ENCODE results near the gene NSMCE1. TPM values are rescaled to one million over a fixed set of nuclear protein-coding genes. Genes with fewer than 3 reads are reported as not detected.

Gene NSMCE1
- total and polyA plus RNA-seq, 2 of the 8 experiments (the other 6 are each of a cell fraction or from before 2014, with no cell fraction given), result 8.1 to 16.6 TPM

DNA sequence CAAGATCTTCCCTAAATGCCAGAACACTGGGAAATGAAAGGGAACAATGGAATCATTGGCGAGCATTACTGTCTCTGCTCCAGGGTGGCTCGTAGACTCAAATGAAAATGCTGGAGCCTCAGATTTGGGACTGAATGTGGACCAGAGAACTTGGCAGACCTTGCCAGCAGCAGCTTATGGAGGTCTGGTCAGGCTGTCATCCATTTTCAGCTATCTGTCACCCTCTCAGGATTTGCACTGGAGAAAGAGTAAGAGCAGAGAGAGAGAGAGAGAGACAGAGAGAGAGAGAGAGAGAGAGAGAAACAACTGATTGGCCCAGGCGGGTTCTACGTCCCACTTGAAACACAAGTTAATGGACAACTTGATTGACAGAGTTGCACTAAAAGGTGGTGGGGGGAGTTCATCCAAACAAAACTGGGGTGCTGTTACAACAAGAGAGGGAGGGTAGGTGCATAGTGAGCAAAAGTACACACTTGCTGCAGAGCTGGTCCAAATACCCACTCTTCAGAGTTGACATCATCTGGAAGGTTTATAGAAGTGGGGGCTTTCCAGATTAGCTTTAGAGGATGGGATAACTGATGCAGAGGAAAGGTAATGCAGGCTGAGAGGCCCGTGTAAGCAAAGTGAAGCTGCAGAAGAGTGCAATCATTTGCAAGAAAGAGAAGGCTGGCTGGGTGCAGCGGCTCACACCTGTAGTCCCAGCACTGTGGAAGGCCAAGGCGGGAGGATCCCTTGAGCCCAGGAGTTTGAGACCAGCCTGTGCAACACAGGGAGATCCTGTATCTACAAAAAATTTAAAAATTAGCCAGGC, 16.5 kb upstream of the NSMCE1 start:
- Histone ChIP-seq H3K4me3 (ENCODE audit: extremely low read depth in 1 of 4, insufficient read depth in 2 of 4, low read depth in 3 of 4, low read length in 4 of 4) (no peak overlapping the region), H2AK5ac (ENCODE audit: low read depth, low read length) (no peak overlapping the region), H3K36me3 (ENCODE audit: control insufficient read depth in 2 of 4, insufficient read depth in 4 of 4, low read length in 3 of 4) (no peaks in the 10 kb centered on the region), H4K5ac (ENCODE audit: insufficient read length, low read depth, low read length) (no peak overlapping the region), H2BK120ac (replicated peaks; ENCODE audit: low read depth, low read length) (no peak overlapping the region), H3K9me3 (ENCODE audit: insufficient read depth in 2 of 2, low read depth in 1 of 2, low read length in 1 of 2) (no peaks in the 10 kb centered on the region), H3K4me1 (replicated peaks in 1 of 4; ENCODE audit: control insufficient read depth in 3 of 4, insufficient read depth in 4 of 4, low read length in 3 of 4) (no peaks in the 10 kb centered on the region), H2AFZ (ENCODE audit: low read length) (no peak overlapping the region), H3K23me2 (ENCODE audit: low read depth, low read length) (no peaks in the 10 kb centered on the region), H3K14ac (ENCODE audit: insufficient read length) (no peak overlapping the region), H3K79me1 (ENCODE audit: low read depth, low read length) (no peaks in the 10 kb centered on the region), H2BK15ac (ENCODE audit: low read length) (no peak overlapping the region), H2BK12ac (ENCODE audit: low read depth, low read length) (no peak overlapping the region), H4K91ac (replicated peaks; ENCODE audit: insufficient read length, low read length) (no peak overlapping the region), H3K27ac (ENCODE audit: low read depth, low read length) (no peak overlapping the region), H3K18ac (ENCODE audit: extremely low read depth, low read length) (no peak overlapping the region; the same call in 1 of the 2 replicates), H4K8ac (ENCODE audit: extremely low read depth, insufficient read depth, low read length) (no peak overlapping the region), H4K20me1 (replicated peaks in 1 of 2; ENCODE audit: control insufficient read depth in 1 of 2, insufficient read depth in 2 of 2, low read length in 2 of 2) (no peaks in the 10 kb centered on the region), H2BK20ac (ENCODE audit: low read length) (no peak overlapping the region), H3K56ac (replicated peaks; ENCODE audit: insufficient read length, low read depth, low read length) (no peak overlapping the region), H3K23ac (ENCODE audit: insufficient read length) (no peak overlapping the region), H3K9ac (replicated peaks in 1 of 4; ENCODE audit: extremely low read depth in 1 of 4, low read depth in 3 of 4, low read length in 3 of 4) (no peak overlapping the region), H3K27me3 (replicated peaks in 1 of 4; ENCODE audit: control insufficient read depth in 3 of 4, extremely low read depth in 1 of 4, insufficient read depth in 3 of 4, low read length in 3 of 4) (no peaks in the 10 kb centered on the region), H2BK5ac (ENCODE audit: low read depth, low read length) (no peak overlapping the region), H3K4ac (replicated peaks; ENCODE audit: insufficient read length, low read depth, low read length) (no peak overlapping the region), H3K79me2 (ENCODE audit: control insufficient read depth in 1 of 2, insufficient read depth in 2 of 2, low read length in 2 of 2) (no peaks in the 10 kb centered on the region), H3K4me2 (ENCODE audit: insufficient read depth in 1 of 2, low read depth in 2 of 2, low read length in 2 of 2) (no peak overlapping the region)
- POLR2A ChIA-PET (ENCODE audit: partially characterized antibody), result no interaction called here
- no peak for FAIRE-seq
- WGBS, 2 experiments (ENCODE audit: extremely low coverage in 1 of 2, insufficient coverage in 1 of 2, insufficient read length in 1 of 2, insufficient replicate concordance in 2 of 2, low coverage in 1 of 2, low lambda C conversion rate in 2 of 2, missing lambda C conversion rate in 1 of 2), result 90% methylated on average over 7 of the region's 7 CpGs; no CpG with 5 or more reads in 1 of the 2 experiments
- CTCF ChIA-PET (ENCODE audit: partially characterized antibody), result interaction anchor here (1.2 kb wide), 1 partner anchor 12 kb away, joined by 4 read pairs; no protein-coding TSS in a partner anchor
- DNase-seq (ENCODE audit: low read depth in 1 of 2, low spot score in 2 of 2), result peak in 1 of 2 experiments; percentile 20
- TF ChIP-seq YY1 (IDR thresholded peaks at IDR 0.05; ENCODE audit: low read depth, low read length) (no peak), NRF1 (IDR thresholded peaks at IDR 0.05; ENCODE audit: low read depth, low read length) (no peak), PHF8 (conservative IDR thresholded peaks at IDR 0.05; ENCODE audit: low read depth, low read length) (no peak), CEBPB (IDR thresholded peaks at IDR 0.05; ENCODE audit: low read depth, low read length) (no peak), EZH2 (IDR thresholded peaks at IDR 0.05; ENCODE audit: low read depth, low read length, severe bottlenecking) (no peak), RAD21 (IDR thresholded peaks at IDR 0.05 in 1 of 2, conservative IDR thresholded peaks at IDR 0.05 in 1 of 2; ENCODE audit: low read depth in 2 of 2, low read length in 2 of 2) (no peak), SP2 (IDR thresholded peaks at IDR 0.05; ENCODE audit: low read length) (no peak), KDM4A (IDR thresholded peaks at IDR 0.05; ENCODE audit: low read depth, low read length, severe bottlenecking) (no peak)
- TF ChIP-seq, protein P1, sequence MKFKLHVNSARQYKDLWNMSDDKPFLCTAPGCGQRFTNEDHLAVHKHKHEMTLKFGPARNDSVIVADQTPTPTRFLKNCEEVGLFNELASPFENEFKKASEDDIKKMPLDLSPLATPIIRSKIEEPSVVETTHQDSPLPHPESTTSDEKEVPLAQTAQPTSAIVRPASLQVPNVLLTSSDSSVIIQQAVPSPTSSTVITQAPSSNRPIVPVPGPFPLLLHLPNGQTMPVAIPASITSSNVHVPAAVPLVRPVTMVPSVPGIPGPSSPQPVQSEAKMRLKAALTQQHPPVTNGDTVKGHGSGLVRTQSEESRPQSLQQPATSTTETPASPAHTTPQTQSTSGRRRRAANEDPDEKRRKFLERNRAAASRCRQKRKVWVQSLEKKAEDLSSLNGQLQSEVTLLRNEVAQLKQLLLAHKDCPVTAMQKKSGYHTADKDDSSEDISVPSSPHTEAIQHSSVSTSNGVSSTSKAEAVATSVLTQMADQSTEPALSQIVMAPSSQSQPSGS (IDR thresholded peaks at IDR 0.05; ENCODE audit: low read length), result no peak

Measured in H1 (cell line).